Prostate gland (tissue), 2 donors: Measurements from ENCODE around the gene MED27.

Experiments
- POLR2A ChIP-seq: fragments of 450-650 bp; IDR thresholded peaks from one replicate; pipeline ENCODE4 v1.6.1; 2016; ENCODE audit warnings: antibody characterized with exemption, mild to moderate bottlenecking
- TF ChIP-seq, protein P1 (sequence below), 4 experiments: fragments of 200-600 bp in 2 of 4; fragments of 450-650 bp in 2 of 4; sonication (generic) in 2 of 4; IDR thresholded peaks; 1 replicate in 3 of 4; 2 replicates in 1 of 4; pipeline ENCODE4 v1.5.1; 2016 to 2019; ENCODE audit warnings: antibody characterized with exemption in 4 of 4, mild to moderate bottlenecking in 2 of 4, moderate library complexity in 2 of 4

DNA sequence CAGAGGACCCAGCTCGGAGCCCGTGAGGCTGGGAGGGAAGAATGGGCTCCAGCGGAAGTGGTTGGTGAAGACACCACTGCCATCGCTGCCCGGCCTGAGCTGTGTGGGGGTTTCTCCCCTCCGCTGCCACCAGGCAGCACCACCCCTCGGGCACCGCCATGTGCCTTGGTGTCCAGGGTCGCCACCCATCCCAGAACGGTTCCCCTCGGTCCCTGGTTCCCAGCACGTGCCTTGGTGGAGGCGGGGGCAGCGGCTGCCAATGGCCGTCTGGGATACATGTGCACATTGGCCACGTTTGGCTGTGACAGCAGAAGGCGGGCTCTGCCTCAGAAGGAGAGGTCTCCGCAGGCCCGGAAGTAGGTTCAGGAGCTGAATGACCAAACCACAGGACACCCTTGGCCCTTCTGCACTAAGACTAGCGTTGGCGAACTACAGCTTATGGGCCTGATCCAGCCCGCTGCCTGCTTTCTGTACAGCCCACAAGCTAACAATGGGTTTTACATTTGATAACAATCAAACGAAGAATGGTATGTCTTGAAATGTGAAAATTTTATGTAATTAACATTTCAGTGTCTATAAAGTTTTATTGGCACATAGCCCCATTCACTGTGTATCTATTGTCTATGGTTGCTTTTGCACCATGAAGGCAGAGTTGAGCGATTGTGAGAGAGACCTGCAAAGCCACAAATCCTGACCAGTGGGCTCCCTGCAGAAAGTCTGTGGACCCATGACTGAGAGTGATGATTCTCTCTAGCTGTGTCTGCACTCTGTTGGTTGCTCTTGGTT lies 248.1 kb downstream of the MED27 start:
- TF ChIP-seq, protein P1, sequence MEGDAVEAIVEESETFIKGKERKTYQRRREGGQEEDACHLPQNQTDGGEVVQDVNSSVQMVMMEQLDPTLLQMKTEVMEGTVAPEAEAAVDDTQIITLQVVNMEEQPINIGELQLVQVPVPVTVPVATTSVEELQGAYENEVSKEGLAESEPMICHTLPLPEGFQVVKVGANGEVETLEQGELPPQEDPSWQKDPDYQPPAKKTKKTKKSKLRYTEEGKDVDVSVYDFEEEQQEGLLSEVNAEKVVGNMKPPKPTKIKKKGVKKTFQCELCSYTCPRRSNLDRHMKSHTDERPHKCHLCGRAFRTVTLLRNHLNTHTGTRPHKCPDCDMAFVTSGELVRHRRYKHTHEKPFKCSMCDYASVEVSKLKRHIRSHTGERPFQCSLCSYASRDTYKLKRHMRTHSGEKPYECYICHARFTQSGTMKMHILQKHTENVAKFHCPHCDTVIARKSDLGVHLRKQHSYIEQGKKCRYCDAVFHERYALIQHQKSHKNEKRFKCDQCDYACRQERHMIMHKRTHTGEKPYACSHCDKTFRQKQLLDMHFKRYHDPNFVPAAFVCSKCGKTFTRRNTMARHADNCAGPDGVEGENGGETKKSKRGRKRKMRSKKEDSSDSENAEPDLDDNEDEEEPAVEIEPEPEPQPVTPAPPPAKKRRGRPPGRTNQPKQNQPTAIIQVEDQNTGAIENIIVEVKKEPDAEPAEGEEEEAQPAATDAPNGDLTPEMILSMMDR (IDR thresholded peaks at IDR 0.05): no peak
- no peak for TF ChIP-seq POLR2A
